ENCODE measurements around the gene SOX11.

DNA sequence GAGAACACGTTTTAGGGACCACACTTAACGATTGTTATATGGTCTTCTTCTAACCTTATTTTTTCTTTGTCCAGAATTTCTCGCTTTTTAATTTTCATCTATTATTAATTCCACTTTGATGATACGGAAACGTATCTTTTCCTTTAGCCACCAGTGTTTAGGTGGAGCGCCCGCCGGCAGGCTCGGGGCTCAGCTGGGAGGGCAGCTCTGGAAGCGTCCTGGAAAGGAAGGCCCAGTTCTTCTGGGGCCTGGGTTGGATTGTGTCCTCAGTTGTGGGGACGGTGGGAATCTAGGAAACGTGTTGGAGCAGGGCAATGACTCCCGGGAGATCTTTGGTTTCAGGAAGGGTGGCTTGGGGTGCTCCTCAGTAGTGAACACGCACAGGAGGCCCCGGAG, 19.4 kb upstream of the SOX11 start:
- TF ChIP-seq, protein P1, sequence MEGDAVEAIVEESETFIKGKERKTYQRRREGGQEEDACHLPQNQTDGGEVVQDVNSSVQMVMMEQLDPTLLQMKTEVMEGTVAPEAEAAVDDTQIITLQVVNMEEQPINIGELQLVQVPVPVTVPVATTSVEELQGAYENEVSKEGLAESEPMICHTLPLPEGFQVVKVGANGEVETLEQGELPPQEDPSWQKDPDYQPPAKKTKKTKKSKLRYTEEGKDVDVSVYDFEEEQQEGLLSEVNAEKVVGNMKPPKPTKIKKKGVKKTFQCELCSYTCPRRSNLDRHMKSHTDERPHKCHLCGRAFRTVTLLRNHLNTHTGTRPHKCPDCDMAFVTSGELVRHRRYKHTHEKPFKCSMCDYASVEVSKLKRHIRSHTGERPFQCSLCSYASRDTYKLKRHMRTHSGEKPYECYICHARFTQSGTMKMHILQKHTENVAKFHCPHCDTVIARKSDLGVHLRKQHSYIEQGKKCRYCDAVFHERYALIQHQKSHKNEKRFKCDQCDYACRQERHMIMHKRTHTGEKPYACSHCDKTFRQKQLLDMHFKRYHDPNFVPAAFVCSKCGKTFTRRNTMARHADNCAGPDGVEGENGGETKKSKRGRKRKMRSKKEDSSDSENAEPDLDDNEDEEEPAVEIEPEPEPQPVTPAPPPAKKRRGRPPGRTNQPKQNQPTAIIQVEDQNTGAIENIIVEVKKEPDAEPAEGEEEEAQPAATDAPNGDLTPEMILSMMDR (IDR thresholded peaks at IDR 0.05; ENCODE audit: insufficient read depth, low read length, poor library complexity, severe bottlenecking) = no peak
- no peak for TF ChIP-seq EZH2phosphoT487 (conservative IDR thresholded peaks at IDR 0.05; ENCODE audit: low read length)
